A549 (cell line): ENCODE measurements around the gene PPIF. TPM values are rescaled to one million over a fixed set of nuclear protein-coding genes. Genes with fewer than 3 reads are reported as not detected.

Source experiments
- ATAC-seq, 2 experiments: fragments of 200-7000 bp in 1 of 2; fragments of >200 bp in 1 of 2; cut with Nextera tagmentation in 1 of 2; cut with Tn5 transposase in 1 of 2; 3 replicates each; pipeline versions ENCODE4 v1.8.0 to v1.9.1; 2018 to 2020; ENCODE audit warnings: mild to moderate bottlenecking in 1 of 2, moderate library complexity in 1 of 2
- CTCF ChIA-PET: fragments of 300-600 bp; sonication (Branson Sonifier 250); formaldehyde crosslinking; extraction: SDS; loops from one replicate; lab custom pipeline; 2021; ENCODE audit warnings: antibody characterized with exemption, inconsistent platforms; lab: Yijun Ruan, JAX
- POLR2A ChIA-PET: fragments of 350-600 bp; formaldehyde crosslinking; extraction: SDS; loops from one replicate; lab custom pipeline; 2021; ENCODE audit warnings: antibody characterized with exemption, inconsistent platforms; lab: Yijun Ruan, JAX
- DNase-seq, 2 experiments: peaks; one replicate each; pipeline versions ENCODE4 v3.0.0 to v3.0.0-alpha.2; 2011 to 2016; ENCODE audit warnings: low read depth in 1 of 2, low spot score in 1 of 2
- FAIRE-seq: peaks from 2 replicates; lab custom pipeline; 2011; peaks lifted over from hg19 to GRCh38; lab: Jason Lieb, UNC
- H3K27ac ChIP-seq, 2 experiments: fragments of >200 bp; sonication (Bioruptor Twin); formaldehyde crosslinking; 3 replicates each; pipeline ENCODE4 v1.5.1; 2016 to 2017
- H3K4me1 ChIP-seq: fragments of >200 bp; sonication (Bioruptor Twin); formaldehyde crosslinking; 3 replicates; pipeline ENCODE4 v1.6.1; 2016
- H3K4me2 ChIP-seq: fragments of >200 bp; sonication (Bioruptor Twin); formaldehyde crosslinking; 3 replicates; pipeline ENCODE4 v1.6.1; 2016
- H3K4me3 ChIP-seq: fragments of >200 bp; sonication (Bioruptor Twin); formaldehyde crosslinking; 3 replicates; pipeline ENCODE4 v1.5.1; 2016
- H3K9me3 ChIP-seq: fragments of >200 bp; sonication (Bioruptor Twin); formaldehyde crosslinking; 3 replicates; pipeline ENCODE4 v1.6.1; 2016
- BHLHE40 ChIP-seq: IDR thresholded peaks from 2 replicates; pipeline ENCODE4 v1.6.1; 2012; ENCODE audit warnings: low read depth, low read length, inconsistent platforms
- CEBPB ChIP-seq, 2 experiments: fragments of >200 bp in 1 of 2; sonication (Bioruptor Twin) in 1 of 2; formaldehyde crosslinking in 1 of 2; IDR thresholded peaks; 2 replicates each; pipeline ENCODE4 v1.6.1; 2012 to 2016
- CTCF ChIP-seq: fragments of >200 bp; sonication (Bioruptor Twin); formaldehyde crosslinking; IDR thresholded peaks from 3 replicates; pipeline ENCODE4 v1.5.1; 2016
- EHF ChIP-seq: fragments of 250-450 bp; sonication (Bioruptor Pico); IDR thresholded peaks from 2 replicates; pipeline ENCODE4 v1.5.0; 2020; ENCODE audit warnings: mild to moderate bottlenecking
- FOSL2 ChIP-seq, 2 experiments: fragments of 450-650 bp in 1 of 2; fragments of >200 bp in 1 of 2; sonication (Bioruptor Twin) in 1 of 2; formaldehyde crosslinking; IDR thresholded peaks; 2 replicates each; pipeline versions ENCODE4 v1.5.0 to v1.6.1; 2016 to 2020; ENCODE audit warnings: mild to moderate bottlenecking in 1 of 2, moderate library complexity in 1 of 2
- GATA3 ChIP-seq: IDR thresholded peaks from 2 replicates; pipeline ENCODE4 v1.6.1; 2012; ENCODE audit warnings: borderline replicate concordance
- HDAC2 ChIP-seq: fragments of 200-600 bp; sonication (generic); IDR thresholded peaks from 2 replicates; pipeline ENCODE4 v1.6.1; 2016
- HES2 ChIP-seq: fragments of >200 bp; sonication (Bioruptor Twin); formaldehyde crosslinking; IDR thresholded peaks from 2 replicates; pipeline ENCODE4 v1.6.1; 2016
- HEYL ChIP-seq: fragments of 250-450 bp; sonication (Bioruptor Pico); IDR thresholded peaks from 2 replicates; pipeline ENCODE4 v1.8.0; 2021; ENCODE audit warnings: mild to moderate bottlenecking, moderate library complexity
- HMGXB4 ChIP-seq: fragments of 250-450 bp; sonication (Bioruptor Pico); IDR thresholded peaks from 2 replicates; pipeline ENCODE4 v1.5.0; 2021; ENCODE audit warnings: mild to moderate bottlenecking, moderate library complexity, borderline replicate concordance
- JUNB ChIP-seq: fragments of >200 bp; sonication (Bioruptor Twin); formaldehyde crosslinking; IDR thresholded peaks from 2 replicates; pipeline ENCODE4 v1.6.1; 2016
- MAFK ChIP-seq: fragments of 450-650 bp; IDR thresholded peaks from 2 replicates; pipeline ENCODE4 v1.6.1; 2014; ENCODE audit not compliant: partially characterized antibody
- MYC ChIP-seq: IDR thresholded peaks from 2 replicates; pipeline ENCODE4 v1.6.1; 2012; ENCODE audit warnings: mild to moderate bottlenecking, inconsistent platforms, low read length, improper control_type of control experiment, borderline replicate concordance
- NPAS2 ChIP-seq: fragments of 250-450 bp; sonication (Bioruptor Pico); IDR thresholded peaks from 2 replicates; pipeline ENCODE4 v1.8.0; 2022; ENCODE audit warnings: mild to moderate bottlenecking, moderate library complexity, borderline replicate concordance
- POLR2A ChIP-seq: IDR thresholded peaks from 2 replicates; pipeline ENCODE4 v1.6.1; 2012; ENCODE audit warnings: mild to moderate bottlenecking, low read length
- RAD21 ChIP-seq, 2 experiments: fragments of >200 bp in 1 of 2; sonication (Bioruptor Twin) in 1 of 2; formaldehyde crosslinking in 1 of 2; IDR thresholded peaks in 1 of 2; conservative IDR thresholded peaks in 1 of 2; 2 replicates in 1 of 2; 3 replicates in 1 of 2; pipeline ENCODE4 v1.6.1; 2012 to 2018; ENCODE audit warnings: inconsistent platforms in 1 of 2
- SMC3 ChIP-seq: fragments of >200 bp; sonication (Bioruptor Twin); formaldehyde crosslinking; IDR thresholded peaks from 3 replicates; pipeline ENCODE4 v1.6.1; 2018; ENCODE audit warnings: inconsistent platforms
- TFCP2L1 ChIP-seq: fragments of 250-450 bp; sonication (Bioruptor Pico); IDR thresholded peaks from 2 replicates; pipeline ENCODE4 v1.5.0; 2021; ENCODE audit warnings: mild to moderate bottlenecking
- USF2 ChIP-seq: fragments of 450-650 bp; IDR thresholded peaks from 2 replicates; pipeline ENCODE4 v1.6.1; 2014; ENCODE audit warnings: antibody characterized with exemption
- ZNF302 ChIP-seq: fragments of 250-450 bp; sonication (Bioruptor Pico); IDR thresholded peaks from 2 replicates; pipeline ENCODE4 v1.9.0; 2021; ENCODE audit warnings: inconsistent platforms, mild to moderate bottlenecking, moderate library complexity
- WGBS: methylation state at CpG from one replicate; pipeline ENCODE4 v1.1.6; 2017; ENCODE audit errors: missing lambda C conversion rate; 5-methylcytosine and 5-hydroxymethylcytosine counted together
- polyA plus RNA-seq, 4 experiments: library from polyadenylated mRNA; depleted of rRNA in 3 of 4; stranded (reverse); fragments of >200 nt; fragmentation: RNase III in 1 of 4; extraction: RNeasy Plus Mini Kit Qiagen cat#74134 plus additional on column Dnase treatment in 1 of 4; gene quantifications; 2 replicates in 3 of 4; 3 replicates in 1 of 4; pipeline ENCODE4 v1.2.3, GENCODE V29; 2011 to 2017

PPIF gene
- polyA plus RNA-seq, 2 of the 4 experiments (the other 2 are of a cell fraction) = 44.8 to 75.0 TPM

DNA sequence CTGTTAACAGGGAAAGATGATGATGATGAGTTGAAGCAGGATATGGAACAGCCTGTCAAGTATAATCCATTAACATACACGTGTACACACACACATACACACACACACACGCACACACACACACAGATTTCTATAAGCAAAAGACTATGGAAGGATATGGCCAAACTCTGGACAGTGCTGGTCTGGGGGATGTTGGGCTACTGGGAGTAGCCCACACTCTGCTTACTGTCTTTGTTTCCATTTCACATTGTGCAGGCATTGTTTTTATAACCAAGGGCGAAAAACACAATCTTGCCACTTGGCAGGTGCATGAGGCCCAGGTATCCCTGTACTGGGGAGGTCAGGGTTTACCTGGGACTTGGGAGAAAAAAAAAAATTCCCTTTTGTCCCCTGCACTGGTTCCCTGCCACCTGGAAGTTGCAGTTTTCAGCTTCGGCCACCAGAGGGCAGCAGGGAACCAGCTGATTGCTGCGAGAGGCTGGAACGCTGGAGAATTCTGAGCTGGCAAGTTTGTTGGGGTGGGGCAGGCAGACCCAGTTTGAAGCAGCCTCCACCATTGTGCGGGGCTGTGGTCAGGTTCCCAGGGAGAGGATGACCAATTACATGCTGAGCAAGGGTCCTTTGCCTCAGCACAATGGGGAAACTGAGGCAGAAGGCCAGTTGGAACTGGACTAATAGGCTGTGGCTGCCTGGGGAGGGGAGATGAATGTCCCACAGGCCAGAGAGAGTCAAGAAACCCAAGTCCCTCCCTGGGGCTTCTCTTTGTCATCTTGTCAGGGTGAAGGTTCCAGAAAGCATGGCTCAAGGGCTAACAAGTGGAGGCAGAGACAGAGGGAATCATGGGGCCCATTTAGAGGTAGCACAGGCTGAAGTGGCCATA is 27.3 kb downstream of the PPIF start:
- FAIRE-seq = no peak
- CTCF ChIA-PET = interaction anchor here (0.6 to 5.7 kb wide), 55 partner anchors 8 to 1586 kb away, joined by 3 to 145 read pairs (median 4); partner anchors contain the start of gene ZCCHC24

GRCh38 chr10:79375321-79376077 is 28.2 kb downstream of the PPIF start:
- DNase-seq = peak in 1 of 2 experiments; percentile 25
- no peak overlapping the region for H3K4me2 ChIP-seq
- WGBS = 78% methylated on average over 6 of the region's 6 CpGs
- ChIA-PET POLR2A (no interaction called here), CTCF (interaction anchor here (0.6 to 5.7 kb wide), 10 partner anchors 11 to 131 kb away, joined by 3 to 145 read pairs (median 12); no protein-coding TSS in a partner anchor)
- peaks cover 12% of the 10 kb centered on the region; the same call in 2 of the 3 replicates for H3K4me1 ChIP-seq
- H3K4me3 ChIP-seq = no peak overlapping the region
- peak overlapping the region in 1 of 2 experiments; percentile 62; a peak in 4 of 6 replicates for H3K27ac ChIP-seq
- TF ChIP-seq FOSL2 (IDR thresholded peaks at IDR 0.05) (no peak), FOSL2 (CRISPR knock-in tag; IDR thresholded peaks at IDR 0.05) (no peak), MYC (no peak), CEBPB (IDR thresholded peaks at IDR 0.05) (no peak)
- peaks cover 12% of the 10 kb centered on the region for H3K9me3 ChIP-seq
- FAIRE-seq = no peak
- ATAC-seq = peak in 1 of 2 experiments; percentile 55; a peak in 3 of 6 replicates

More for the DNA sequence above, 27.3 kb downstream of the PPIF start:
- H3K4me2 ChIP-seq = no peak overlapping the region
- POLR2A ChIA-PET = no interaction called here
- DNase-seq = peak; percentile 62 to 85
- peaks cover 5% of the 10 kb centered on the region; the same call in 1 of the 3 replicates for H3K4me1 ChIP-seq
- peak; percentile 77 to 92 for ATAC-seq
- WGBS = under 1% methylated on average over 7 of the region's 7 CpGs
- H3K27ac ChIP-seq = no peak overlapping the region; a peak in 1 of 6 replicates
- H3K4me3 ChIP-seq = no peak overlapping the region
- peaks cover 21% of the 10 kb centered on the region for H3K9me3 ChIP-seq
- peak; percentile 94 to 97 for TF ChIP-seq RAD21 (conservative IDR thresholded peaks at IDR 0.05 in 1 of 2, IDR thresholded peaks at IDR 0.05 in 1 of 2)
- no peak for TF ChIP-seq NPAS2
- TF ChIP-seq SMC3 = peak; percentile 94
- TF ChIP-seq MAFK = peak; percentile 49
- TF ChIP-seq CTCF = peak; percentile 90
- TF ChIP-seq JUNB = no peak
- TF ChIP-seq, all 56 proteins: peak for 4

GRCh38 chr10:79376078-79376628 is 28.9 kb downstream of the PPIF start:
- Histone ChIP-seq H3K4me1 (peaks cover 19% of the 10 kb centered on the region; the same call in 2 of the 3 replicates), H3K27ac (peak overlapping the region in 1 of 2 experiments; percentile 62; a peak in 3 of 6 replicates), H3K9me3 (peaks cover 5% of the 10 kb centered on the region; the same call in 2 of the 3 replicates), H3K4me2 (no peak overlapping the region), H3K4me3 (no peak overlapping the region)
- TF ChIP-seq HEYL (CRISPR knock-in tag) = no peak
- no peak for TF ChIP-seq BHLHE40
- no peak for TF ChIP-seq HMGXB4 (CRISPR knock-in tag)
- TF ChIP-seq HDAC2 = no peak
- TF ChIP-seq POLR2A = no peak
- no peak for TF ChIP-seq USF2
- TF ChIP-seq GATA3 = no peak
- TF ChIP-seq ZNF302 (CRISPR knock-in tag) = no peak
- TF ChIP-seq SMC3 = no peak
- no peak for TF ChIP-seq TFCP2L1 (CRISPR knock-in tag)
- TF ChIP-seq EHF (CRISPR knock-in tag) = no peak
- no peak for TF ChIP-seq HES2
- ATAC-seq = no peak
- no peak for DNase-seq
- FAIRE-seq = no peak
- 96% methylated on average over 9 of the region's 11 CpGs for WGBS
- POLR2A ChIA-PET = no interaction called here
- CTCF ChIA-PET = interaction anchor here (0.8 to 5.7 kb wide), 9 partner anchors 11 to 131 kb away, joined by 3 to 145 read pairs (median 16); no protein-coding TSS in a partner anchor
